Glutamatergic neuron (in vitro differentiated cells): ENCODE data around the gene ZMYND8. TPM values are rescaled to one million over a fixed set of nuclear protein-coding genes. Genes with fewer than 3 reads are reported as not detected.

Experiments
- DNase-seq: peaks from one replicate; pipeline ENCODE4 v3.0.0; 2022
- H3K27ac Mint-ChIP-seq: one replicate; pipeline ENCODE4 v1.8.0; 2020; ENCODE audit warnings: mild to moderate bottlenecking, mixed read lengths, inconsistent platforms; ENCODE audit not compliant: unreplicated experiment
- H3K27me3 Mint-ChIP-seq: one replicate; pipeline ENCODE4 v1.8.0; 2020; ENCODE audit warnings: mild to moderate bottlenecking, moderate library complexity, mixed read lengths, inconsistent platforms; ENCODE audit not compliant: unreplicated experiment
- H3K36me3 Mint-ChIP-seq: one replicate; pipeline ENCODE4 v1.8.0; 2020; ENCODE audit warnings: mild to moderate bottlenecking, mixed read lengths, inconsistent platforms; ENCODE audit not compliant: unreplicated experiment
- H3K4me1 Mint-ChIP-seq: one replicate; pipeline ENCODE4 v1.8.0; 2020; ENCODE audit warnings: mild to moderate bottlenecking, low read depth, mixed read lengths, inconsistent platforms; ENCODE audit not compliant: unreplicated experiment
- H3K4me3 Mint-ChIP-seq: one replicate; pipeline ENCODE4 v1.8.0; 2020; ENCODE audit warnings: mild to moderate bottlenecking, mixed read lengths, inconsistent platforms; ENCODE audit not compliant: unreplicated experiment
- H3K9me3 Mint-ChIP-seq: one replicate; pipeline ENCODE4 v1.8.0; 2020; ENCODE audit warnings: mild to moderate bottlenecking, moderate library complexity, mixed read lengths, inconsistent platforms; ENCODE audit not compliant: unreplicated experiment
- total RNA-seq: library from RNA; stranded (reverse); fragmentation: NEBNext Ultra II Directional; extraction: Animal tissue kit (Norgen Biotek cat#: 25700); gene quantifications from one replicate; pipeline ENCODE4 v1.2.1, GENCODE V29; 2021; ENCODE audit not compliant: unreplicated experiment
- TF ChIP-seq, protein P1 (sequence below): fragments of 200-600 bp; sonication (generic); IDR thresholded peaks from one replicate; pipeline ENCODE4 v1.5.0; 2021; ENCODE audit not compliant: partially characterized antibody, unreplicated experiment

ZMYND8 gene
- total RNA-seq, 1 donor from 2014 or later = 116 TPM

DNA sequence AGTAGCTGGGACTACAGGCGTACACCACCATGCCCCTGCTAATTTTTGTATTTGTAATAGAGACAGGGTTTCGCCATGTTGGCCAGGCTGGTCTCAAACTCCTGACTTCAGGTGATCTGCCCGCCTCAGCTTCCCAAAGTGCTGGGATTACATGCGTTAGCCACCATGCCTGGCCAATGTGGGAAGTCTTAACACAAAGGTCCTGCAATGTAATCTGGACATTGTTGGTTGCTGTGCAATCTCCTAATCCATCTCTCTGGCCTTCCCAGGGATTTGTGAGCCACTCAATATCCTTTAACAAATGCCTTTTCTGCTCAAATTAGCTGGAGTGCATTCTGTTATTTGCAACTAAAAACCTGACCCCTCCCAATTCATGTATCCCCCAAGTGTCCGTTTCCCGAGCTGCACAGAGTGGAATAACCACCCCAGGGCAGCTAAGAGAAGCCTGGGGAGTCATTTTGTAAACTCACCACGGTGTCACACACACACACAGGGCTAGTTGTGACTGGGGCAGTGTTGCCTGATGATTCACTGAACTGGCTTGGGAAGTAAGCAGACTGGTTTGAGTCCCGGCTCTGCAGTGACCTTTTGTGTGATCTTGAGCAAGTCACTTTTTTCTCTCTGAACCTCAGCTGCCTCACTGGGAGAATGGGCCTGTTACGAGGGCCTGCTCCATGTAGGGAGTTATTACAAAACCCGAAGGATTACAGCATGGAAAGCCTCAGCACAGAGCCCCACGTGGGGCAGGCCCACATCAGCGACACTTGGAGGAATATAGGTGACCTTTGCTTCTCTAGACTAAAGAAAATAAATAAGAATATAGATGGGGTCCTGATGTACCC, 152.3 kb downstream of the ZMYND8 start:
- peaks cover 26% of the 10 kb centered on the region for H3K4me1 Mint-ChIP-seq
- peaks cover 14% of the 10 kb centered on the region for H3K27me3 Mint-ChIP-seq
- peaks cover 3% of the 10 kb centered on the region for H3K9me3 Mint-ChIP-seq
- peak overlapping the region; percentile 43 for H3K27ac Mint-ChIP-seq
- no peaks in the 10 kb centered on the region for H3K36me3 Mint-ChIP-seq
- DNase-seq = no peak
- H3K4me3 Mint-ChIP-seq = no peak overlapping the region
- TF ChIP-seq, protein P1, sequence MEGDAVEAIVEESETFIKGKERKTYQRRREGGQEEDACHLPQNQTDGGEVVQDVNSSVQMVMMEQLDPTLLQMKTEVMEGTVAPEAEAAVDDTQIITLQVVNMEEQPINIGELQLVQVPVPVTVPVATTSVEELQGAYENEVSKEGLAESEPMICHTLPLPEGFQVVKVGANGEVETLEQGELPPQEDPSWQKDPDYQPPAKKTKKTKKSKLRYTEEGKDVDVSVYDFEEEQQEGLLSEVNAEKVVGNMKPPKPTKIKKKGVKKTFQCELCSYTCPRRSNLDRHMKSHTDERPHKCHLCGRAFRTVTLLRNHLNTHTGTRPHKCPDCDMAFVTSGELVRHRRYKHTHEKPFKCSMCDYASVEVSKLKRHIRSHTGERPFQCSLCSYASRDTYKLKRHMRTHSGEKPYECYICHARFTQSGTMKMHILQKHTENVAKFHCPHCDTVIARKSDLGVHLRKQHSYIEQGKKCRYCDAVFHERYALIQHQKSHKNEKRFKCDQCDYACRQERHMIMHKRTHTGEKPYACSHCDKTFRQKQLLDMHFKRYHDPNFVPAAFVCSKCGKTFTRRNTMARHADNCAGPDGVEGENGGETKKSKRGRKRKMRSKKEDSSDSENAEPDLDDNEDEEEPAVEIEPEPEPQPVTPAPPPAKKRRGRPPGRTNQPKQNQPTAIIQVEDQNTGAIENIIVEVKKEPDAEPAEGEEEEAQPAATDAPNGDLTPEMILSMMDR = no peak

DNA sequence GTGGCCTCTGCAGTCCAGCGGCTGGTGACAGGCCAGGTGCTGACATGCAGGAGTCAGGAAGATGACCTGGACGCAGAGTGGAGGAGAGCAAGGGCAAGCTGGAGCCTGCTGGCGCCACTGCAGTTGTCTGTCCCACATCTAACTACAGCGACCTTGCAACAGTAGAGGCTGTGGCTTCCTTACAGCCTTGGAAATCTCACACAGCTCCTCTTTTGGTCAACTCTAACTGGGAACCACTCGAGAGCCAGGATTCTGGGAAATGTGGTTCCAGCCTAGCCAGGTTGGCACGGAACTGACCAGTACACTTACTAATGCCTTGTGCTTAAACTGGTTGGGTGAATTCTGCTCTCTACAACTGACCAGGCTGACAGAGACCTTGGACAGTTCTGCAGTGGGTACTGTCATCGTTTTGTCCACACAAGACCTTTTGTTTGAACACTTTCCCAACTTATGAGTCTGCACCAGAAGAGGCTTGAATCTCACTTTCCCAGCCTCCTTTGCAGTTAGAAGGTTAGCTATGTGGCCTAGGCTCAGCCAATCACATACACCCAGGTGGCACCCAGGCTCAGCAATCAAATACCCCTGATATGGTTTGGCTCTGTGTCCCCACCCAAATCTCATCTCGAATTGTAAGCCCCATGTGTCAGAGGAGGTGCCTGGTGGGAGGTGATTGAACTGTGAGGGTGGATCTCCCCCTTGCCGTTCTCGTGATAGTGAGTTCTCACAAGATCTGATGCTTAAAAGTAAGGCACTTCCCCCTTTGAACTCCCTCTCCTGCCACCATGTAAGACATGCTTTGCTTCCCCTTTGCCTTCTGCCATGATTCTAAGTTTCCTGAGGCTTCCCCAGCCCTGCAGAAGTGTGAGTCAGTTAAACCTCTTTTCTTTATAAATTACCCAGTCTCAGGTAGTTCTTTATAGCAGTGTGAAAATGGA, 153.5 kb downstream of the ZMYND8 start:
- H3K4me1 Mint-ChIP-seq = peaks cover 22% of the 10 kb centered on the region
- H3K9me3 Mint-ChIP-seq = peaks cover 3% of the 10 kb centered on the region
- DNase-seq = no peak
- no peak overlapping the region for H3K27ac Mint-ChIP-seq
- TF ChIP-seq, protein P1 = no peak
- no peaks in the 10 kb centered on the region for H3K36me3 Mint-ChIP-seq
- H3K27me3 Mint-ChIP-seq = peaks cover 9% of the 10 kb centered on the region
- no peak overlapping the region for H3K4me3 Mint-ChIP-seq

DNA sequence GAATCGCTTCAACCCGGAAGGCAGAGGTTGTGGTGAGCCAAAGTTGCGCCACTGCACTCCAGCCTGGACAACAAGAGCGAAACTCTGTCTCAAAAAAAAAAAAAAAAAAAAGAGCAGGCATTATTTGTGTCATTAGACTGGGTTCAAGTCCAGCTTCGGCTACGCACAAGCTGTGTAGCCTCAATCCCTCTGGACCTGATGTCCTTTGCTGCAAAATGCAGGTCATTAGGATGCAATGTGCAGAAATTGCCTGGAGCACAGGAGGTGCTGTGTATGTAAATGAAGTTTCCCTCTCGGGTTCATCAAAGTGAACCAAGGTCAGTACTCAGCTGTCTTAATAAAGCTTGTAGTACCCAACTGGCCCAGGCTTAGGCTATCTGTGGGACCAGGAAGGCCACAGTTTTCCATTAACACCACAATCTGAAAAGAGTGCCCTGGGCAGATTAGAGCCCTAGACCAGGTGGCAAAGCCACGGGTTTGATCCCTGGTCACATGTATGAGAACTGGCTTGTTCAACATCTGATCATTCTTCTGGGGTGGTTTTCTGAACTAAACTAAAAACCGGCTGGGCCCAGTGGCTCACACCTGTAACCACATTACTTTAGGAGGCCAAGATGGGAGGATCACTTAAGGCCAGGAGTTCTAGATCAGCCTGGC, 155.3 kb downstream of the ZMYND8 start:
- no peak for DNase-seq
- Mint-ChIP-seq H3K9me3 (peaks cover 6% of the 10 kb centered on the region), H3K27me3 (peaks cover 9% of the 10 kb centered on the region), H3K36me3 (no peaks in the 10 kb centered on the region), H3K4me1 (peaks cover 12% of the 10 kb centered on the region), H3K27ac (peak overlapping the region; percentile 72), H3K4me3 (no peak overlapping the region)
- TF ChIP-seq, protein P1 = no peak

DNA sequence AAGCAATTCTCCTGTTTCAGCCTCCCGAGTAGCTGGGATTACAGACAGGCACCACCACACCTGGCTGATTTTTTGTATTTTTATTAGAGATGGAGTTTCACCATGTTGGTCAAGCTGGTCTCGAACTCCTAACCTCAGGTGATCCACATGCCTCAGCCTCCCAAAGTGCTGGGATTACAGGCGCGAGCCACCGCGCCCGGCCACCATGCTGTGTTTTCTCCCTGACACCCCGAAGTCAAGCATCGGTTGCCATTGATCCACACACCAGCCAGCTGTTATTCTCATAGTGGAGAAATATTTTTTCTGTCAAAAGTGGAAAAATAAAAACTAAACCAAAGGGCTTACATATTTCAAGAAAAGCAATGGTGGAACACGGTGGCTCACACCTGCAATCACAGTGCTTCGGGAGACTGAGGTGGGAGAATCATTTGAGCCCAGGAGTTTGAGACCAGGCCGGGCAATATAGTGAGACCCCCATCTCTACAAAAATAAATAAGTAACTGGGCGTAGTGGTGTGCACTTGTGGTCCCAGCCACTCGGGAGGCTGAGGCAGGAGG, 157.4 kb downstream of the ZMYND8 start:
- Mint-ChIP-seq H3K9me3 (peaks cover 5% of the 10 kb centered on the region), H3K27me3 (peaks cover 4% of the 10 kb centered on the region), H3K27ac (no peak overlapping the region), H3K4me3 (no peak overlapping the region), H3K4me1 (peaks cover 4% of the 10 kb centered on the region), H3K36me3 (no peaks in the 10 kb centered on the region)
- DNase-seq = no peak
- TF ChIP-seq, protein P1 = no peak
